ENCODE data around the gene SVIP.

SVIP gene, protein sequence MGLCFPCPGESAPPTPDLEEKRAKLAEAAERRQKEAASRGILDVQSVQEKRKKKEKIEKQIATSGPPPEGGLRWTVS

GRCh38 chr11:22829231-22830081, at the start of gene SVIP:
Gene SVIP, minus strand, starts transcription at chr11:22829801. Its CDS starts 53 bp downstream, at chr11:22829748.
- DNase-seq, result peak; percentile 93

- DNase-seq, result no peak
These were observed 49.0 kb upstream of the SVIP start for GRCh38 chr11:22878604-22879003.

DNA sequence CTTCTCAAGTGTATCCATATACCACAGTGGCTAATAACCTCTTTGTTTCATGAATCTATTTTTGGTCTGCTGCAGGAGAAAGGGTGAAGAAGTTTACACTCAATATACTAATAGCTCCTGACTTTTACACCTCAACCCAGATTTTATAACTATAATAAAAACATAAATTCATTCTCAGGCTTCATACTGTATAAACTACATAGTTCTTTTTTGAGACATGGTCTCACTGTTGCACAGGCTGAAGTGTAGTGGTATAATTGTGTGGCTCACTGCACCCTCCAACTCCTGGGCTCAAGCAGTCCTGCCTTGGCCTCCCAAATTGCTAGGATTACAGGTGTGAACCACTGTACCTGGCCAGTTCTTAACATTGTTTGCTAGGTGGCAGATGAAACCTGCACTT, 48.4 kb upstream of the SVIP start:
- DNase-seq, result no peak

- peak; percentile 56 for DNase-seq
These were observed 46.4 kb upstream of the SVIP start for GRCh38 chr11:22875869-22876473.

- DNase-seq, result no peak
These were observed 39.7 kb upstream of the SVIP start for GRCh38 chr11:22869325-22869724.

DNA sequence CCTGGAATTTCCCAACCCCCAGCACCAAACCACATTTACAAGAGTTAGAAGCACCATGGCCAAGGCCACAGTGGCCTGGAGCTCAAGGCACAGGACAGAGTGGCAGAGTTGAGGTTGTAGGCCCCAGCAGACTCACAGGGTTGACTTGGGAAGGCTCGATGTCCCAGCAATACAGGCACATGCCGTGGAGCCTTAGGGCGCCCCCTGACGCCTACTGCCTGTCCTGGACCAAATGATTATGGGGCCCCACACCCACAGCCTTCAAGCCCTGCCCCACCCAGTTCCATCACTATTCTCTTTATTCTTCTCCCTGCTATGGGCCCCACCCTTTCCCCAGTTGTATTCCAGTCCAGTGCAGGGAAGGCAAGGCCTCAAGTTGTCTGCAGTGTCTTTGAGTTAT, 30.6 kb upstream of the SVIP start, which contains the start of gene CCDC179:
Gene CCDC179 (minus strand): TSS at position 234 of the 400 bp plus-strand sequence. CDS start 53 bp downstream, at position 181.
- DNase-seq, result no peak

- DNase-seq, result no peak
These were observed 30.2 kb upstream of the SVIP start for GRCh38 chr11:22859756-22860155.

- no peak for DNase-seq
These were observed 21.9 kb upstream of the SVIP start for GRCh38 chr11:22851477-22851876.

DNA sequence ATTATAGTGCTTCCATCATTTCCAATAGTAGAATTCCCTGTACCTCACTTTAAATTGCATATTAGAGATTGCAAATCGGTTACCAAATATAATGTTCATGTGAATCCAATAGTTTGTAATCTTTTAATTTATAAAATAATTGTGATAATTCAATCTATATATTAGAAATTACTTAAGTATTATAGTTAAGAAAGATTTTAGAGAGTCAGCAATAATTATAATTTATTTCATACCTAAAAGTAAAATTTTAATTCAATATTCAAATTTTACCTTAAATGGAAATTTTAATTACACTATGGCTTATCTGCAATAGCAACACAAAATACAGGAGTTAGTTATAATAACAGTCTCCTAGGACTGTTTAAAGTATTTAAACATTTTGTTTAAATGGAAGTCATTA, 17.1 kb upstream of the SVIP start:
- no peak for DNase-seq

DNA sequence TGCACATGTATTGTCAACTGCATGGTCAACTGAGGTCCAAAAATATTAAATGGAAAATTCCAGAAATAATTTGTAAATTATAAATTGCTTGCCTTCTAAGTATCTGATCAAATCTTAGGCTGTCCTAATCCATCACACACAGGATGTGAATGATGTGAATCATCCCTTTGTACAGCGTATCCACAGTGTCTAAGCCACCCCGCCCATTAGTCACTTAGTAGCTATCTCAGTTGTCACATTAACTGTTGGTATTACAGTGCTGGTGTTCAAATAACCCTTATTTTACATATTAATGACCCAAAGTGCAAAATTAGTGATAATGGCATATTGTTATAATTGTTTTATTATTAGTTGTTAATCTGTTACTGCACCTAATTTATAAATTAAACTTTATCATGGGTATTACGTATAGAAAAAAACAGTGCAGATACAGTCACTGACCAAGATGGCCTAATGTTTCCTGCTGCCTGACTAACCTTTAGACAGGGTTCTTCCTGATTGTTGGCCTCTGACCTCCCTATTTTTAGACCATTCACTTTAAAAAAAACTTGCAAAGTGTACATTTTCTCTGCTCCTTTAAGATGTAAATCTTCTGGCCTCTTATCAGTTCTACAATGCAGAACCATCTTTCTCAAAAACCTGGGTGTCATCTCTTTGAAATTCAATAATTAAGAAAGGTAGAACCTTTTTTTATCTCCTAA, 2.9 kb upstream of the SVIP start:
- DNase-seq, result no peak

DNA sequence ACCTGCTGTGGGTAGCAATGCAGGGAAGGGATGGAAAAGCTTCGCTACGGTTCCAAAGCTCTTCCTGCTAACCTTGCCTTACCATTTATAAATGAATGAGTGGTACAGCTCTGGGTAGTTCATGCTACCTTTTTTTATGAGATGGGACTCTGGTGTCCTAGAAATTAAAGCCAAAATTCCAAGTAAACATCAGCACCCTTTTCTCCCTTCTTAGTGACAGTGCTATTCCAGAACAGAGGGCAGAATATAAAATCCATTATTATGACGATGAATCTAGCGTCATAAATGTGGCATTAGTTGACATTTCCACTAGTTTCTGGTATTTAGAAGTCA, 447 bp upstream of the SVIP start:
- no peak for DNase-seq

GRCh38 chr11:22828373-22828772, 1.2 kb downstream of the SVIP start:
- DNase-seq, result no peak

DNA sequence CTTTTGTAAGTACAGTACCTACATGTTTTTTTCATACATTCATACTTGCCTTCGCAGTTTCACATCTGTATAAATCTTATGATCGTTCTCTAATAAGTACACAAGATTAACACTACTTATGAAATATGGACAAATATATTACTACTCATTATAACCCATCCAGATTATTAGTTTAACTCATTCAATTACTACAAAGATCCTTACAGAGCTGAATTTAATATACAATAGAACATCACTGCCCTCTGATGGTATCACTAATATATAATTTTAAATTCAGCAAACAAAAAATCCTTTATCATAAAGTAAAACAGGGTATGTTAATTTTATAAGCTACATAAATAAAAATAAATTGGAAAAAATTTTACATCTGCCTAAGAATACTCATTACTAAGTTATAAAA, 7.4 kb downstream of the SVIP start:
- no peak for DNase-seq

GRCh38 chr11:22809893-22810292, 19.7 kb downstream of the SVIP start:
- DNase-seq, result no peak

GRCh38 chr11:22808571-22809197, 20.9 kb downstream of the SVIP start:
- no peak for DNase-seq

- no peak for DNase-seq
These were observed 21.6 kb downstream of the SVIP start for GRCh38 chr11:22807855-22808570.

GRCh38 chr11:22807391-22807790, 22.2 kb downstream of the SVIP start:
- no peak for DNase-seq

DNA sequence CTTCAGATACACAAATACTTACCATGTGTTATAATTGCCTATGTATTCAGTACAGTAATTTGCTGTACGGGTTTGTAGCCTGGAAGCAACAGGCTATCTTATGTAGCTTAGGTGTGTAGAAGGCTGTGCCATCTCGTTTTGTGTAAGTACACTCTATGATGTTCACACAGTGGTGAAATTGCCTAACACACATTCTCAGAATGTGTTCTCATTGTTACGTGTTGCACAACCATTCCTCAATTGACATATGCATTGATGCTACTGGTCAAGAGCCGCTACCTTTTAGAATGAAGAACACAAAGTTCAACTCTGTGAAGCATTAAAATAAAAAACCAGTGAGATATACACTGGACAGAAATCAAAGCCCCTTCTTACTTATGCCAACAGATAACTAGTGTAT, 26.7 kb downstream of the SVIP start:
- DNase-seq, result no peak

DNA sequence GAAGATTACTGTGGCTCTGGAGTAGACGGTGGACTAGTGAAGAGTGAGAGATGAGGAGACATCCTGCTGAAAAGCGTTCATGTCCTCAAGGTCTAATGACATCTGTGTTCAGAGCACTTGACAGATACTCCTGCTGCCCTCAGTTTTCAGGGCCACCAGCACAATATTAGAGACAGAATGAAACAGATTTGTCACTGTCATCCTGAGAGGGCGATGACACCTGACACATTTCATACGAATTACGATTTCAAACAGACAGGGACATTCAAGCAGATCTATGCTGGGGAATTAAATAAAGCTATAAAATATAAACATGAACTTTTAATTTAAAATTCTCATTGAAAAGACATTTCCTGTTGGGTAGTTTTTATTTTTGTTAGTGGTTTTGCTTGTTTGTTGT, 29.1 kb downstream of the SVIP start:
- no peak for DNase-seq

GRCh38 chr11:22798901-22799300, 30.7 kb downstream of the SVIP start:
- no peak for DNase-seq

DNA sequence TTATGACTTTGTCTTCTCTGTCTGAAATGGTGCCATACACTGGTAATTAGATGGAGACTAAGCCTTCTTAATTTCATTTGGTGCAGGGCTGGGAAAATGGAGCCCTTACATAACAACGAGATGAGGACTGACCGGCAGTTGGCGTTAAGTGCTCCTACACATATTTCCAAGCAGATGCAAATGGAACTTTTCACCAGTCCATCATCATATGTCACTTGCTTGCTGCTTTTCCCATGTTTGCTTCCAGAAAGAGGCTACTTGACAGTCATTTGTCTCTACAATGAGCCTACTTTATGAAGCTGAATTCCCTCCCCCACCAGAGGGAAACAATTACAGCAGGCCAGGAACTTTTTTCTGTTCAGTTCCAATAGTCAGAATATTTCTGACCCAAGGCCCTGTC, 32.6 kb downstream of the SVIP start:
- DNase-seq, result no peak

GRCh38 chr11:22795914-22796313, 33.7 kb downstream of the SVIP start:
- DNase-seq, result no peak

GRCh38 chr11:22792497-22792896, 37.1 kb downstream of the SVIP start:
- no peak for DNase-seq

All from activated gamma-delta T cell treated with Interleukin-2 at 50 U/mL for 16 hours (primary cell).